Thoracic aorta (tissue), 2 donors: ENCODE data around the gene XG. TPM values are rescaled to one million over a fixed set of nuclear protein-coding genes. Genes with fewer than 3 reads are reported as not detected.
A peak's percentile ranks its signal among the peaks of the same experiment; 100 is the strongest.
"Not testable (repeated sequence)": the region's sequence is repeated elsewhere in the genome, so short reads cannot be mapped to it uniquely, and the experiment has no call there.

Source experiments
- ATAC-seq: fragments of 150-250 bp; one replicate; pipeline ENCODE4 v1.8.0; 2017; ENCODE audit warnings: low read depth; ENCODE audit not compliant: insufficient number of reproducible peaks, low FRiP score
- DNase-seq: peaks from one replicate; pipeline ENCODE4 v3.0.0-alpha.2; 2020; ENCODE audit warnings: low spot score
- H3K27ac ChIP-seq, 2 donors: fragments of 200-600 bp; sonication (generic); 1 replicate in 1 of 2; 2 replicates in 1 of 2; pipeline ENCODE4 v1.5.1; 2016; ENCODE audit warnings: mild to moderate bottlenecking in 2 of 2, moderate library complexity in 2 of 2
- H3K27me3 ChIP-seq: fragments of 200-600 bp; sonication (generic); replicated peaks from 2 replicates; pipeline ENCODE4 v1.6.0; 2016; ENCODE audit warnings: mild to moderate bottlenecking; ENCODE audit not compliant: insufficient read depth
- H3K36me3 ChIP-seq: fragments of 200-600 bp; sonication (generic); one replicate; pipeline ENCODE4 v1.5.1; 2016
- H3K4me1 ChIP-seq, 2 donors: fragments of 200-600 bp; sonication (generic); 1 replicate in 1 of 2; 2 replicates in 1 of 2; pipeline versions ENCODE4 v1.5.1 to v1.6.0; 2016; ENCODE audit warnings: low read depth in 2 of 2, mild to moderate bottlenecking in 1 of 2; ENCODE audit not compliant: control insufficient read depth in 1 of 2
- H3K4me3 ChIP-seq: fragments of 200-600 bp; sonication (generic); 2 replicates; pipeline ENCODE4 v1.5.1; 2016; ENCODE audit warnings: mild to moderate bottlenecking
- H3K9me3 ChIP-seq: fragments of 200-600 bp; sonication (generic); 2 replicates; pipeline ENCODE4 v1.5.1; 2016
- total RNA-seq, 2 donors: library from RNA; depleted of rRNA; stranded (reverse); fragments of >200 nt; gene quantifications; one replicate each; pipeline versions ENCODE4 v1.1.0 to v1.2.3, GENCODE V29; 2016
- TF ChIP-seq, protein P1 (sequence below): fragments of 200-600 bp; sonication (generic); IDR thresholded peaks from one replicate; pipeline ENCODE4 v1.5.1; 2019; ENCODE audit warnings: antibody characterized with exemption

XG gene
- total RNA-seq, 2 donors from 2014 or later, result 18.1 to 29.6 TPM

DNA sequence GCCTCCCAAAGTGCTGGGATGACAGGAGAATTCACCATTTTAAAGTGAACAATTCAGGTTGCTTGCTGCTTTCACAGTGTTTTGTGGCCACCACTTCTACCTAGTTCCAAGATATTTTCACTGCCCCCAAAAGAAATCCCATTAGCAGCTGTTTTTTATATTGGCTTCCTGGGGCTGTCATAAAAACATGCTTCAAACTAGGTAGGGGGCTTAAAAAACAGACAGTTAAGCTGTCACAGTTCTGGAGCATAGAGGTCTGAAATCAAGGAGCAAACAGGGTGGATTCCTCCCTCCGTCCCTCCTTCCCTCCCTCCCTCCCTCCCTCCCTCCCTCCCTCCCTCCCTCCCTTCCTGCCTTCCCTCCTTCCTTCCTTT is 3.0 kb upstream of the XG start:
- H3K4me3 ChIP-seq, result no peak overlapping the region
- no peak overlapping the region for H3K27ac ChIP-seq
- H3K9me3 ChIP-seq, result no peaks in the 10 kb centered on the region
- H3K27me3 ChIP-seq, result no peaks in the 10 kb centered on the region
- H3K36me3 ChIP-seq, result no peaks in the 10 kb centered on the region
- no peak for ATAC-seq
- peaks cover 0 to 13% of the 10 kb centered on the region in 2 donors for H3K4me1 ChIP-seq
- DNase-seq, result no peak
- TF ChIP-seq, protein P1, sequence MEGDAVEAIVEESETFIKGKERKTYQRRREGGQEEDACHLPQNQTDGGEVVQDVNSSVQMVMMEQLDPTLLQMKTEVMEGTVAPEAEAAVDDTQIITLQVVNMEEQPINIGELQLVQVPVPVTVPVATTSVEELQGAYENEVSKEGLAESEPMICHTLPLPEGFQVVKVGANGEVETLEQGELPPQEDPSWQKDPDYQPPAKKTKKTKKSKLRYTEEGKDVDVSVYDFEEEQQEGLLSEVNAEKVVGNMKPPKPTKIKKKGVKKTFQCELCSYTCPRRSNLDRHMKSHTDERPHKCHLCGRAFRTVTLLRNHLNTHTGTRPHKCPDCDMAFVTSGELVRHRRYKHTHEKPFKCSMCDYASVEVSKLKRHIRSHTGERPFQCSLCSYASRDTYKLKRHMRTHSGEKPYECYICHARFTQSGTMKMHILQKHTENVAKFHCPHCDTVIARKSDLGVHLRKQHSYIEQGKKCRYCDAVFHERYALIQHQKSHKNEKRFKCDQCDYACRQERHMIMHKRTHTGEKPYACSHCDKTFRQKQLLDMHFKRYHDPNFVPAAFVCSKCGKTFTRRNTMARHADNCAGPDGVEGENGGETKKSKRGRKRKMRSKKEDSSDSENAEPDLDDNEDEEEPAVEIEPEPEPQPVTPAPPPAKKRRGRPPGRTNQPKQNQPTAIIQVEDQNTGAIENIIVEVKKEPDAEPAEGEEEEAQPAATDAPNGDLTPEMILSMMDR, result no peak

DNA sequence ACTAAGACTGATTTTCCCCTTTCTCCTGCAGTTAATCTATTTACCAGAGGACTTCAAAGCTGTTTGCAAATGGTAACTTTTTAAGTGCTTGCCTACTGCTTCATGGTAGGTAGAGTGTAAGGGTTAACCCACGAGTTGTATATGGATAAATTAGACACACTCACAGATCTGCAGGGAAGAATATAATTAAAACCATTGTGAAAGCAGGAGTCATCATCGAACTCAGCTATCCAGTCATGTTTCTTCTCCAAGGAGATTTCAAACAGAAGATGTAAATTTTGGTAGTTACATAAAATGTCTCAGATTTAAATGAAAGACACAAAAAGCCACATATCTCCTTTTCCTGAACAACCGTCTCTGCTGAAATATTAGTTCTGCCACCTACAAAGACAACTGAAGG is 549 bp upstream of the XG start:
- Histone ChIP-seq H3K4me3 (no peak overlapping the region), H3K27ac (peak overlapping the region in 1 of 2 donors; percentile 29), H3K4me1 (peaks cover 0 to 4% of the 10 kb centered on the region in 2 donors), H3K27me3 (no peaks in the 10 kb centered on the region), H3K9me3 (no peaks in the 10 kb centered on the region), H3K36me3 (no peaks in the 10 kb centered on the region)
- ATAC-seq, result no peak
- DNase-seq, result no peak
- TF ChIP-seq, protein P1, result no peak

DNA sequence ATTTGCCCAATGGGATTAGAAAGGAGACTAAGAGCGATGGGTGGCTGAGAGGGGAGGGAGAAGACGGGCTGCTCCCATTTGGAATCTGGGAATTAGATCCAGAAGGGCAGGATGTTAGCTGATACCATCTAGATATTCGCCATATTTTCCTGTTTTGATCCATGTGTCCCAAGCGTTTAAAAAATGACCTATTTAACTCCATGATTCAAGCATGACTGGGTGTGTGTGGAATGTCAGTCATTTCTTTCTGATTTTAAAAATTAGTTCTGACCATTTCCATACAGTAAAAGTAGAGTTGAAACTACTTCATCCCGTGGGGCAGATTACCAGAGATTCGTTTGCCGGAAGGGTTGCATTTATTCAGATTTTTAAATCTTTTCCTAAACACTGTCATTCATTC is 601 bp downstream of the XG start:
- not testable (repeated sequence) for H3K36me3 ChIP-seq, H3K4me1 ChIP-seq, H3K27me3 ChIP-seq, H3K9me3 ChIP-seq, DNase-seq, ATAC-seq
- peak overlapping the region in 1 of 2 donors; percentile 40 for H3K27ac ChIP-seq
- H3K4me3 ChIP-seq, result peak overlapping the region; percentile 39

DNA sequence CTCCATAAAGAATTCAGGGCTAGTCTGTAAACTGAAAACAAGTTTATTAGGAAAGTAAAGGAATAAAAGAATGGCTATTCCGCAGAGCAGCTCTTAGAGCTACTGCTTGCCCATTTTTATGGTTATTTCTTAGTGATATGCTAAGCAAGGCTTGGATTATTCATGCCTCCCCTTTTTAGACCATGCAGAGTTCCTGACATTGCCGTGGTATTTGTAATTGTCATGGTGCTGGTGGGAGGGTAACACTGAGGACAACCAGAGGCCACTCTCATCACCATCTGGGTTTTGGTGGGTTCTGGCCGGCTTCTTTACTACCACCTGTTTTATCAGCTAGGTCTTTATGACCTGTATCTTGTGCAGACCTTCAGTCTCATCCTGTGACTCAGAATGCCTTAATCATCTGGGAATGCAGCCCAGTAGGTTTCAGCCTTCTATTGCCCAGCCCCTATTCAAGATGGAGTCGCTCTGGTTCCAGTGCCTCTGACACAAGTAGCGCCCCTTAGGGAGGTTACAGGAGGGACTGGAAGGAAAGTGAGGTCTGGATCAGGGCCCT is 3.4 kb downstream of the XG start:
- not testable (repeated sequence) for H3K4me1 ChIP-seq, ATAC-seq, H3K9me3 ChIP-seq, H3K4me3 ChIP-seq, H3K27me3 ChIP-seq, H3K27ac ChIP-seq, DNase-seq, H3K36me3 ChIP-seq

DNA sequence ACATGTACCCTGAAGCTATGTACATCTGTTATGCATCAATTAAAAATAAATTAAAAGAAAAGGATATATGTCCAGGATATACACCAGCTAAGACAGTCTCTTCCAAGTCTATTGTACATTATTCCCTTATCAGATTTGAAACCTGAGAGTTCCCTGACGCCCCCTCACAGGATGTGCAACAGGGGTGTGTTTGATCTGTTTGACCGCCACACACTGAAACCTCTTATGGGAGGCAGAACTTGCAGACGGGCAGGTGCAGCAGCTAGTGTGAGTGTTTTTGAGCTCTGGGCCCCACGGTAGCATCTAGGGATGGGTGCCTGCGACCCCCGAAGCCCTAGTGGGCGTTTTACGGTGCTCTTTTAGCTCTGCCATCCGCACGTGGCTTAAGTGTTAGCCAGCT is 4.7 kb downstream of the XG start:
- DNase-seq, result no peak
- H3K9me3 ChIP-seq, result no peaks in the 10 kb centered on the region
- no peak for ATAC-seq
- H3K27me3 ChIP-seq, result no peaks in the 10 kb centered on the region
- no peaks in the 10 kb centered on the region for H3K4me1 ChIP-seq
- H3K36me3 ChIP-seq, result no peaks in the 10 kb centered on the region
- TF ChIP-seq, protein P1, result no peak
- H3K4me3 ChIP-seq, result no peak overlapping the region
- no peak overlapping the region for H3K27ac ChIP-seq

DNA sequence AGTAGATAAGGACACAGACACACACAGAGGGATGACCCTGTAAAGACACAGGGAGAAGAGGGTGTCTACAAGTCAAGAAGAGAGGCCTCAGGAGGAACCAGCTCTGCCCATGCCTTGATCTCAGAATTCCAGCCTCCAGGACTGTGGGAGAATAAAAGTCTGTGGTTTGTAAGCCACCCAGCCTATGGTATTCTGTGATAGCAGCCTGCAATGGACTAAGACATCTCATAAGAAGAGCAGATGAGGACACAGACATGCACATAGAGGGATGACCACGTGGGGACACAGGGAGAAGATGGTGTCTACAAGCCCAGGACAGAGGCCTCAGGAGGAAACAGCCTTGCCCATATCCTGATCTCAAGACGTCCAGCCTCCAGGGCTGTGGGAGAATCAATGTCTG is 9.4 kb downstream of the XG start:
- no peaks in the 10 kb centered on the region for H3K36me3 ChIP-seq
- H3K4me3 ChIP-seq, result no peak overlapping the region
- no peaks in the 10 kb centered on the region for H3K27me3 ChIP-seq
- H3K27ac ChIP-seq, result no peak overlapping the region
- ATAC-seq (no peak), DNase-seq (no peak)
- TF ChIP-seq, protein P1, result no peak
- H3K9me3 ChIP-seq, result no peaks in the 10 kb centered on the region
- no peaks in the 10 kb centered on the region for H3K4me1 ChIP-seq

- not testable (repeated sequence) for H3K27ac ChIP-seq, H3K4me3 ChIP-seq, DNase-seq, H3K9me3 ChIP-seq, H3K36me3 ChIP-seq, H3K4me1 ChIP-seq, ATAC-seq, H3K27me3 ChIP-seq
These were observed 10.8 kb downstream of the XG start for GRCh38 chrX:2762671-2763070.

- not testable (repeated sequence) for H3K36me3 ChIP-seq, H3K4me1 ChIP-seq, DNase-seq, H3K27me3 ChIP-seq, ATAC-seq, H3K9me3 ChIP-seq, H3K27ac ChIP-seq, H3K4me3 ChIP-seq
These were observed 13.1 kb downstream of the XG start for GRCh38 chrX:2764766-2765548.
